Stimulated activated CD8-positive, alpha-beta memory T cell treated with anti-CD3 and anti-CD28 coated beads, Interleukin-15, amount 100 ng/mL, for 24 hours (primary cell): ENCODE data around the gene INAVA.

ENCODE experiments used
- DNase-seq: peaks from one replicate; pipeline ENCODE4 v3.0.0-alpha.2; 2020; ENCODE audit warnings: low read depth

Gene INAVA

DNA sequence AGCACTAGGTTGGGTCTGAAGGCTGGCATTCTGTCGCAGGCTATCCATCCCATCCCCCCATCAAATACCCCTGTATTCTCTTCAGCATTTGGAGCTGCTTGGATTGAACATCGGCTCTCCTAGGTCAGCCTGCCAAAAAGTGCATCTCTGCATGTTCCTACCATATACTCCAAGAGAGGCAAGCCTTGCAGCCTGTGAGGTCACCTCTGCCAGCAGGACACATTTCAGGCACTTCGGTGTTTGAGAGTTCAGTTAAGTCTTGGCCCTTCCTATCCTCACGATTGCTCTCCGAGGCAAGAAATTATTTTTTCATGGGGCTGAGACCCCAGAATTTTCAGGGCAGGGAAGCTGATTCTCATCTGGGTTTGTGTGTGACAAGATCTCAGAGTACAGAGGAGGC, 19.3 kb upstream of the INAVA start:
- DNase-seq: no peak

- no peak for DNase-seq
These were observed 17.7 kb upstream of the INAVA start for GRCh38 chr1:200877010-200877409.

DNA sequence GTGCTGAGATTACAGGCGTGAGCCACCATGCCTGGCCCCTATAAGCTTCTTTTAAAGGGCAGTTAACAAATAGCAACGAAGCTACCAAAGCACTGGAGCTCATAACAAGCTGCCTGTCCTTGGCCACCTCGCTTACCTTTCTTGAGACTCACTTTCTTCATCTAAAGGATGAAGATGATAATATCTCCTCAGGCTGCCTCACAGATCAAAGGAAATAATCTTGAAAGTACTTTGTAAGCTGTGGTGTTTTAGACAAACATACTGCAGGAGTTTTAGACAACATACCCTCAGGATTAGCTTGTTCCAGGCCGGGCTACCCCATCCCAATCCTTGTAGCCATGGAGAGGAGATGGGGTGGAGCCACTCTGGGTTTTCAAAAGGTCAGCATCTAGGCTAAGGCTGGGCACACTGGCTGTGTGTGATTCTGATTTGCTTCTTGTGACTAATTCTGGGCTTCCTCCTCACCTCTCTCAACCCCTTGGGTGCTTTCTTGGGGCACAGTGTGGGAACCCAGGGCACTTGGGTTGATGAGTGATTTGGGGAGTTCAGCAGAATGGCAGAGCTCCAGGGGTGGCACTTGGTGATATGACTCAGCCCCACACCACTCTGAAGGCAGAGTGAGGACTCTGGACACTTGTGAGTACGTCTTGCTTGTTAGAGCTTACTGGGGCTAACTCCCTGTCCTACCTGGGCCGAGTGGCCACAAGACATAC, 16.7 kb upstream of the INAVA start:
- DNase-seq: no peak

GRCh38 chr1:200880212-200880611, 14.5 kb upstream of the INAVA start:
- DNase-seq: no peak

- no peak for DNase-seq
These were observed 11.6 kb upstream of the INAVA start for GRCh38 chr1:200883118-200883517.

DNA sequence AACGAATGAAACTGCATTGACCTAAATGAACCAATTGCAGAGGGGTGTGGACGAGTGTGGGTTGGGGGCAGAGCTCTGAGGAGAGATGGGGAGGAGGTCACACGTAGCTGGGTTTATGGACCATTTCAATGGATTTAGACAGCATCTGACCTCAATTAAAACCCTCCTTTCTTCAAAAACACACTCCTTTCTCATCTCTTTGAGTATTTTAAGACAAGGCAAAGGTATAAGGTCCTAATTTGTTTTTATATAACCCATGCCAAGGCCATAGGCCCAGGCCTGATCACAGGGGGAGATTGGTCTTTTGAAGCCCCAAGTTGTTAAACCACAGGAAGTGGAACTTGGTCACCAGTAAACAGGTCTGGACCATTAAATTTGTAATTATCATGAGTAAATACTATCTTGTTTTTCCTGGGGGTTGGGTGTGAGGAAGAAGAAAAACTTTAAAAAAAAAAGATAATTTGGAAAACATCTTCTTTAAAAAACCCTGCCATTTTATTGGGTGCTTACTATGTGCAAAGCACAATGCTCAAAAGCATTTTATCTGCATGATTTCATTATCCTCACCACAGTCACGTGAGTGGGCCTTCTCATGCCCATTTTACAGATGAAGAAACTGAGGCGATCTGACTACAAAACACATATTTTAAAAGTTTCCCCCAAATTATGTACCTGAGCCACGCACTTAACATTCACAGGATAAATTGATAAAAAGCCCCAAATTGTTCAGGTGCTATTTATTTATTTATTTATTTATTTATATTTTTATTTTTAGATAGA, 8.9 kb upstream of the INAVA start:
- no peak for DNase-seq

DNA sequence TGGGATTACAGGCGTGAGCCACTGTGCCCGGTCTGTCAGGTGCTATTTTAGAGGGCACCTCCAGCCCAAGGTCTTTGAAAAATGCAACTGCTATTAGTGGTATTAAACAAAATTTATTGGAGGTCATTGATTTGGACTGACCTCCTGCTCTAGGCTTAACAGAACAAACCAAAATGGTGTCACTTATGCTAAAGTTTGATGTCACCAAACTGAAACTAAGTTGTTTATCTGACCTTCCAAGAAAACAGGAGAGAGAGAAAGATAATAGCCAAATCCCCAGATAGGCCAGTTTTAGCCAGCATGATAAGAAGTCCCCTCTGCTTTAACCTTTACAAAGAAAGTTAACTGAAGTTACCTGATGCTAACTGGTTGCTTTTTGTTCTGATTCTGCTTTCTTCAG, 8.1 kb upstream of the INAVA start:
- DNase-seq: no peak

DNA sequence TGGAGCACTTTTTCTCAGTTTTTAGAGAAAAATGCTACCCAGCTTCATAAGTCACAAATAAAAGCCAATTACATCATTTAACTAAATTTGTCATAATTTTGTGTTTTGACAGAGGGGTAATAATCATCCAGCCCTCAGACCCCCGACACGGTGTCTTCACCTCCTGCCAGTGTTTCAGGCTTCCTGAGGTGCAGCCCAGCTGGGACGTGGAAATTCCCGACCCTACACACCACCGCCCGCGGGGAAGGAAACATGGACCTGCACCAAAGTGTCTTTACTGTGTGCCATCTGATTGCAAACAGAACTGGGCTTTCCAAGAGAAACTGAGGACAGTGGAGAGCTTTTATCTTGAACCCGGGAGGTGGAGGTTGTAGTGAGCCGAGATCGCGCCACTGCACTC, 7.7 kb upstream of the INAVA start:
- DNase-seq: no peak

- DNase-seq: no peak
These were observed 6.8 kb upstream of the INAVA start for GRCh38 chr1:200887772-200888348.

- DNase-seq: no peak
These were observed 6.3 kb upstream of the INAVA start for GRCh38 chr1:200888349-200888838.

GRCh38 chr1:200889571-200889970, 5.1 kb upstream of the INAVA start:
- no peak for DNase-seq

DNA sequence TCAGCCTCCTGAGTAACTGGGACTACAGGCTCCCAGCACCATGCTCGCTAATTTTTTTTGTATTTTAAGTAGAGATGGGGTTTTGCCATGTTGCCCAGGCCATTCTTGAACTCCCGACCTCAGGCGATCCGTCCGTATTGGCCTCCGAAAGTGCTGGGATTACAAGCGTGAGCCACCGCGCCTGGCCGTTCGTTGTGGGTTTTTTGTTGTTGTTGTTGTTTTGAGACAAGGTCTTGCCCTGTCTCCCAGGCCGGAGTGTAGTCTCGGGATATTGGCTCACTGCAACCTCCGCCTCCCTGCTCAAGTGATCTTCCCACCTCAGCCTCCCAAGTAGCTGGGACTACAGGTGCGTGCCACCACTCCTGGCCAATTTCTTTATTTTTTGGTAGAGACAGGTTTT, 4.7 kb upstream of the INAVA start:
- no peak for DNase-seq

- no peak for DNase-seq
These were observed 3.6 kb upstream of the INAVA start for GRCh38 chr1:200890818-200891773.

GRCh38 chr1:200891774-200892157, 2.9 kb upstream of the INAVA start:
- DNase-seq: no peak

DNA sequence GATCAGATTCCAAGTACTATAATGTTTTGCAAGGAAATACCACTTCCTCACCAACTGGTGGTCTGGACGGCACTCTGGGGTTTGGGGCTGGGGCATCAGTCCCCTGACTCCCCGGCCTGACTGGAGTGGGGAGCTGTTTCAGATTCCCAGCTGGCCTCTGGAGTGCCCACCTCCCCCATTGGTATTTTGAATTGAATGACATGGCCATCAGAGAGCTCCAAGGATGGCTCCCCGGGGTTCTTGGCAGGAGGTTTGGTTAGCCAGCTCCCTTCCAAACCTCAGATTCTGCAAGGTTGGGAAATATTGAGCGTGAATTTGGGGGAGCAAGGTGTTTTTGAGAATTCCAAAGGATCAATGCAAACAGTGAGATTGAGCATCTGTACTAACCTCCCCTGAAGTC, 2.2 kb upstream of the INAVA start:
- DNase-seq: no peak

GRCh38 chr1:200892958-200893357, 1.7 kb upstream of the INAVA start:
- DNase-seq: no peak

DNA sequence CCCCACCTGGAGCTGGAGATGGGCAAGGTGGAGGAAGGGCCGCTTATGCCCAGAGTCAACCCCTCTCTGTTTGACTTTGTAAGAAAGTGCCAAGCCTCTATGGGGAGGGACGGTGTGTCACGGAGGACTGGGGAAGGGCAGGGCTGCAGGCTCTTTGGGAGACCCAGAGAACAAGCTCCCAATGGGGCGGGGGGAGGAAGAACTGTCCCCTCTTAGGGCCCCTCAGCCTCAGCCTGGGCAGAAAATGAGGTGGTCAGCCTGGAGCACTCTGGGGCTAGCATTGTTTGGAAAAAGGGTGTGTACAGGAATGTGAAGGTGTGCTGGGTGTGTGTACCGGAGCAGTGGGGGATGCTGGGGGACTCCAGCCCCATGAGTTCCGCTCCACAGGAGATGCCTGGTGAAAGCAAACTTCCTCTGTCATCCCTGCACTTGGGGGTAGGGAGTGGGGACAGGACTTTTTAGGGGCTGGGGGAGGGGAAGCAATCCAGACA, 1.2 kb upstream of the INAVA start:
- DNase-seq: no peak

DNA sequence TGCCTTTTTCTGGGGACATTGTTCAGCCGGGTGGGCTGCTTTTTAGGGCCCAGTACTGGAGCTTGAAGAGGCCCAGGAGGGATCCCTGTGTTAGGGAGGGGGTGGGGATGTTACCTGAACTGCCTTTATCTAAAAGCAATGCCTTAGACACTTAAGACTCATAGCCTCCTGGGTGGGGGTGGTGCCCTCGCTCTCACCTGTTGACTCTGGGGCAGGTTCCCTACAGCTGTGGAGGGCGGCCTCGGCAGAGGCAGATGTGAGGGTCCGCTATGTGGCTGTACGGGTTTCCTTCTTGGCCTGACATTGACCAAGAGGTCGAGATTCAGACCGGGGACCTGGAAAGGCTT, 716 bp downstream of the INAVA start:
- no peak for DNase-seq

GRCh38 chr1:200895801-200896530, 1.3 kb downstream of the INAVA start:
- DNase-seq: no peak

GRCh38 chr1:200896531-200897196, 2.0 kb downstream of the INAVA start:
- DNase-seq: no peak

- no peak for DNase-seq
These were observed 2.6 kb downstream of the INAVA start for GRCh38 chr1:200897259-200897658.
